HEK293 (cell line): Measurements from ENCODE around the gene MDP1.
A peak's percentile ranks its signal among the peaks of the same experiment; 100 is the strongest.

Experiments
- CTCF ChIA-PET: fragments of 350-600 bp; formaldehyde crosslinking; extraction: SDS; loops from one replicate; lab custom pipeline; 2021; ENCODE audit warnings: antibody characterized with exemption; lab: Yijun Ruan, JAX
- POLR2A ChIA-PET: fragments of 300-600 bp; formaldehyde crosslinking; extraction: SDS; loops from one replicate; lab custom pipeline; 2020; ENCODE audit warnings: antibody characterized with exemption, inconsistent platforms; lab: Yijun Ruan, JAX
- H3K27ac ChIP-seq: fragments of 200-500 bp; sonication (Bioruptor generic); 2 replicates; pipeline ENCODE4 v1.5.1; 2014; ENCODE audit warnings: low read depth, low read length, control low read depth, inconsistent platforms; ENCODE audit errors: extremely low read depth
- H3K36me3 ChIP-seq, 2 experiments: fragments of 200-500 bp in 1 of 2; sonication (Bioruptor generic) in 1 of 2; 1 replicate in 1 of 2; 2 replicates in 1 of 2; pipeline ENCODE4 v1.5.1; 2014 to 2017; ENCODE audit warnings: inconsistent platforms in 2 of 2, low read length in 2 of 2; ENCODE audit not compliant: control insufficient read depth in 2 of 2, insufficient read depth in 1 of 2
- H3K4me1 ChIP-seq: fragments of 200-500 bp; sonication (Bioruptor generic); 2 replicates; pipeline ENCODE4 v1.5.1; 2014; ENCODE audit warnings: mild to moderate bottlenecking, low read length, inconsistent platforms; ENCODE audit not compliant: control insufficient read depth, insufficient read depth
- H3K4me3 ChIP-seq: 2 replicates; pipeline ENCODE4 v1.5.1; 2011; ENCODE audit warnings: low read depth, mild to moderate bottlenecking, control low read depth, low read length, moderate library complexity
- H3K9me3 ChIP-seq: fragments of 200-500 bp; sonication (Bioruptor generic); 2 replicates; pipeline ENCODE4 v1.5.1; 2014; ENCODE audit warnings: low read depth, low read length, inconsistent platforms; ENCODE audit not compliant: control insufficient read depth, insufficient read depth
- BCL11B ChIP-seq: fragments of 450-650 bp; formaldehyde crosslinking; IDR thresholded peaks from 2 replicates; pipeline ENCODE4 v1.5.1; 2016; ENCODE audit warnings: low read depth, missing biosample characterization, missing genetic modification characterization
- GFI1B ChIP-seq: fragments of 450-650 bp; formaldehyde crosslinking; IDR thresholded peaks from 2 replicates; pipeline ENCODE4 v1.5.1; 2016; ENCODE audit warnings: missing biosample characterization, missing genetic modification characterization
- GLI4 ChIP-seq: fragments of 450-650 bp; formaldehyde crosslinking; IDR thresholded peaks from 2 replicates; pipeline ENCODE4 v1.5.1; 2016; ENCODE audit warnings: missing biosample characterization, missing genetic modification characterization
- IKZF3 ChIP-seq: fragments of 450-650 bp; IDR thresholded peaks from 2 replicates; pipeline ENCODE4 v1.5.0; 2018; ENCODE audit warnings: missing biosample characterization, mild to moderate bottlenecking, missing genetic modification characterization, moderate library complexity
- REPIN1 ChIP-seq: fragments of 450-650 bp; formaldehyde crosslinking; IDR thresholded peaks from 2 replicates; pipeline ENCODE4 v1.5.1; 2017; ENCODE audit warnings: missing biosample characterization, missing genetic modification characterization, low read depth
- SCRT2 ChIP-seq: fragments of 450-650 bp; formaldehyde crosslinking; IDR thresholded peaks from 2 replicates; pipeline ENCODE4 v1.5.1; 2016; ENCODE audit warnings: missing biosample characterization, missing genetic modification characterization
- SP2 ChIP-seq: fragments of 450-650 bp; formaldehyde crosslinking; IDR thresholded peaks from 2 replicates; pipeline ENCODE4 v1.5.1; 2016; ENCODE audit warnings: missing biosample characterization, missing genetic modification characterization
- TCF7L2 ChIP-seq: IDR thresholded peaks from 2 replicates; pipeline ENCODE4 v1.6.1; 2011; ENCODE audit warnings: low read depth, mild to moderate bottlenecking, inconsistent platforms, low read length, moderate library complexity, borderline replicate concordance
- ZBTB17 ChIP-seq: fragments of 450-650 bp; formaldehyde crosslinking; IDR thresholded peaks from 2 replicates; pipeline ENCODE4 v1.5.1; 2016; ENCODE audit warnings: missing biosample characterization, missing genetic modification characterization
- ZIC2 ChIP-seq: fragments of 450-650 bp; formaldehyde crosslinking; IDR thresholded peaks from 2 replicates; pipeline ENCODE4 v1.5.1; 2016; ENCODE audit warnings: missing biosample characterization, missing genetic modification characterization
- ZNF138 ChIP-seq: fragments of 450-650 bp; formaldehyde crosslinking; IDR thresholded peaks from 2 replicates; pipeline ENCODE4 v1.5.1; 2016; ENCODE audit warnings: missing biosample characterization, missing genetic modification characterization, borderline replicate concordance
- ZNF175 ChIP-seq: fragments of 450-650 bp; formaldehyde crosslinking; IDR thresholded peaks from 2 replicates; pipeline ENCODE4 v1.5.1; 2016; ENCODE audit warnings: missing biosample characterization, missing genetic modification characterization
- ZNF221 ChIP-seq: fragments of 450-650 bp; formaldehyde crosslinking; IDR thresholded peaks from 2 replicates; pipeline ENCODE4 v1.5.1; 2017; ENCODE audit warnings: missing biosample characterization, missing genetic modification characterization, borderline replicate concordance
- ZNF433 ChIP-seq: fragments of 450-650 bp; formaldehyde crosslinking; IDR thresholded peaks from 2 replicates; pipeline ENCODE4 v1.5.1; 2016; ENCODE audit warnings: missing biosample characterization, missing genetic modification characterization, low read depth
- ZNF660 ChIP-seq: fragments of 450-650 bp; IDR thresholded peaks from 2 replicates; pipeline ENCODE4 v1.5.1; 2018; ENCODE audit warnings: missing biosample characterization, mild to moderate bottlenecking, missing genetic modification characterization
- ZNF791 ChIP-seq: fragments of 450-650 bp; formaldehyde crosslinking; IDR thresholded peaks from 2 replicates; pipeline ENCODE4 v1.5.1; 2016; ENCODE audit warnings: missing biosample characterization, missing genetic modification characterization
- TF ChIP-seq, protein P1 (sequence below): fragments of 450-650 bp; formaldehyde crosslinking; IDR thresholded peaks from 2 replicates; pipeline ENCODE4 v1.5.1; 2017; ENCODE audit warnings: missing biosample characterization, missing genetic modification characterization
- TF ChIP-seq, protein P2 (sequence below): fragments of 450-650 bp; formaldehyde crosslinking; conservative IDR thresholded peaks from 2 replicates; pipeline ENCODE4 v1.5.1; 2016; ENCODE audit warnings: low read depth, missing biosample characterization, missing genetic modification characterization
- TF ChIP-seq, protein P3 (sequence below): fragments of 450-650 bp; formaldehyde crosslinking; IDR thresholded peaks from 2 replicates; pipeline ENCODE4 v1.5.1; 2016; ENCODE audit warnings: missing biosample characterization, missing genetic modification characterization

Gene MDP1

DNA sequence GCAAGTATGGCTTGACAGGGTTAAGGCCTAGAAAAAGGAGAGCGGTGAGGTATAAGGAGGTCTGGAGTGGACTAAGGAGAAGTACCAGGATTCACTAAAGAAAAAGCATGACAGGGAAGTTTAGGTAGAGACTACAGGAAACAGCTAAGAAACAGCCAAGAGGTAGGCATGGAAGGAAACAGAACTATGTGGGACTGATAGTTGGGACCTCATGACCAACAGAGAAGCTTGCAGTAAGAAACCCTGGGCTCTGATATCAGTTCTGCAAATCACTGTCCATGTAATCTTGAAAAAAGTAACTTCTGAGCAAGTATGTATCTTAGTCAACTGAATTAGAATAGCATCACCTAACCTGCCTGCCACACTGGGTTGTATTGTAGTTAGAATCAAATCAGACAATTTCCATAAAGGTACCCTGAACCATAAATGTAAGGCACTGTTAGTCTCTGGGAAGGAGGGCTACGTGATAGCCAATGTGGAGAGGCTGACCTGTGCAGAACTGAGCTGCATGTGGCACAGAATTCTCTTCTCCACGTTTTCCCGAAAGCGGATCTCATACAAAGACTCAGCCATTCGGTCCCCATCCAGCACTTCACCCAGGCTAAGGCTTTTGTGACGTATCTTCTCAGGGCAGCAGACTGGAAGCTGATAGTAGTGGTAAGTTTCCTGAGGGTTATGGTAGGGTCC, 21.5 kb downstream of the MDP1 start:
- Histone ChIP-seq H3K4me1 (peaks cover 4% of the 10 kb centered on the region; the same call in 1 of the 2 replicates), H3K36me3 (peaks cover 6 to 53% of the 10 kb centered on the region in 2 experiments), H3K4me3 (peak overlapping the region; percentile 89; the same call in 1 of the 2 replicates), H3K27ac (peak overlapping the region; percentile 97), H3K9me3 (no peaks in the 10 kb centered on the region)
- TF ChIP-seq, protein P1, sequence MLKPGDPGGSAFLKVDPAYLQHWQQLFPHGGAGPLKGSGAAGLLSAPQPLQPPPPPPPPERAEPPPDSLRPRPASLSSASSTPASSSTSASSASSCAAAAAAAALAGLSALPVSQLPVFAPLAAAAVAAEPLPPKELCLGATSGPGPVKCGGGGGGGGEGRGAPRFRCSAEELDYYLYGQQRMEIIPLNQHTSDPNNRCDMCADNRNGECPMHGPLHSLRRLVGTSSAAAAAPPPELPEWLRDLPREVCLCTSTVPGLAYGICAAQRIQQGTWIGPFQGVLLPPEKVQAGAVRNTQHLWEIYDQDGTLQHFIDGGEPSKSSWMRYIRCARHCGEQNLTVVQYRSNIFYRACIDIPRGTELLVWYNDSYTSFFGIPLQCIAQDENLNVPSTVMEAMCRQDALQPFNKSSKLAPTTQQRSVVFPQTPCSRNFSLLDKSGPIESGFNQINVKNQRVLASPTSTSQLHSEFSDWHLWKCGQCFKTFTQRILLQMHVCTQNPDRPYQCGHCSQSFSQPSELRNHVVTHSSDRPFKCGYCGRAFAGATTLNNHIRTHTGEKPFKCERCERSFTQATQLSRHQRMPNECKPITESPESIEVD (tag by site-specific recombination): no peak
- TF ChIP-seq ZNF221 (no peak), GFI1B (tag by site-specific recombination) (no peak), REPIN1 (no peak), SCRT2 (tag by site-specific recombination) (no peak), ZNF433 (tag by site-specific recombination) (no peak), GLI4 (tag by site-specific recombination) (no peak), TCF7L2 (no peak), ZNF791 (tag by site-specific recombination) (no peak), ZNF175 (no peak), ZIC2 (tag by site-specific recombination) (no peak), BCL11B (tag by site-specific recombination) (no peak), ZBTB17 (tag by site-specific recombination) (no peak), SP2 (tag by site-specific recombination) (no peak), IKZF3 (no peak)
- TF ChIP-seq, protein P2, sequence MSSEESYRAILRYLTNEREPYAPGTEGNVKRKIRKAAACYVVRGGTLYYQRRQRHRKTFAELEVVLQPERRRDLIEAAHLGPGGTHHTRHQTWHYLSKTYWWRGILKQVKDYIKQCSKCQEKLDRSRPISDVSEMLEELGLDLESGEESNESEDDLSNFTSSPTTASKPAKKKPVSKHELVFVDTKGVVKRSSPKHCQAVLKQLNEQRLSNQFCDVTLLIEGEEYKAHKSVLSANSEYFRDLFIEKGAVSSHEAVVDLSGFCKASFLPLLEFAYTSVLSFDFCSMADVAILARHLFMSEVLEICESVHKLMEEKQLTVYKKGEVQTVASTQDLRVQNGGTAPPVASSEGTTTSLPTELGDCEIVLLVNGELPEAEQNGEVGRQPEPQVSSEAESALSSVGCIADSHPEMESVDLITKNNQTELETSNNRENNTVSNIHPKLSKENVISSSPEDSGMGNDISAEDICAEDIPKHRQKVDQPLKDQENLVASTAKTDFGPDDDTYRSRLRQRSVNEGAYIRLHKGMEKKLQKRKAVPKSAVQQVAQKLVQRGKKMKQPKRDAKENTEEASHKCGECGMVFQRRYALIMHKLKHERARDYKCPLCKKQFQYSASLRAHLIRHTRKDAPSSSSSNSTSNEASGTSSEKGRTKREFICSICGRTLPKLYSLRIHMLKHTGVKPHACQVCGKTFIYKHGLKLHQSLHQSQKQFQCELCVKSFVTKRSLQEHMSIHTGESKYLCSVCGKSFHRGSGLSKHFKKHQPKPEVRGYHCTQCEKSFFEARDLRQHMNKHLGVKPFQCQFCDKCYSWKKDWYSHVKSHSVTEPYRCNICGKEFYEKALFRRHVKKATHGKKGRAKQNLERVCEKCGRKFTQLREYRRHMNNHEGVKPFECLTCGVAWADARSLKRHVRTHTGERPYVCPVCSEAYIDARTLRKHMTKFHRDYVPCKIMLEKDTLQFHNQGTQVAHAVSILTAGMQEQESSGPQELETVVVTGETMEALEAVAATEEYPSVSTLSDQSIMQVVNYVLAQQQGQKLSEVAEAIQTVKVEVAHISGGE (tag by site-specific recombination): no peak
- ChIA-PET CTCF (interaction anchor here (0.6 to 2.4 kb wide), 2 partner anchors 34 to 49 kb away, joined by 3 to 10 read pairs; partner anchors contain the start of gene IRF9), POLR2A (interaction anchor here (0.9 to 4.1 kb wide), 7 partner anchors 19 to 100 kb away, joined by 5 to 43 read pairs (median 9); partner anchors contain the start of genes CHMP4A, IRF9, MDP1 and PCK2)

DNA sequence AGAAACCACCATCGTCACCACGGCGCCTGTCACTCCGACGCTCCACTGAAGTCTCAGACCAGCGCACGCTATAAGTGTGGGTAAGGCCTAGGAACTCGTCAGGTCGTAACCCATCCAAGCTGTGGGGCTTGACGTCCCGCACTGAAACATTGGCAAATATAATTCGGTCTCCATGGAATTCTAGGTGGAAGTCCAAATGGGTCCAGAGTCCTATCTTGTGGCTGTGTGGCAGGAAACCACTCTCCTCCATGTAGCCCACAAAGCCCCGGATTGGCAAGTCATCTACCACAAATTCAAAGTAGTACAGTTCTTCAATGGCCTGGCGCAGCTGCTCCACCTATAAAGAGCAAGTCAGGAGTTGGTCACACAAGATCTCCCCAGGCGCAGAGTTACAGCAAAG, 22.9 kb downstream of the MDP1 start:
- Histone ChIP-seq H3K9me3 (no peaks in the 10 kb centered on the region), H3K27ac (no peak overlapping the region), H3K4me1 (peaks cover 6% of the 10 kb centered on the region; the same call in 1 of the 2 replicates), H3K4me3 (no peak overlapping the region), H3K36me3 (peaks cover 6 to 43% of the 10 kb centered on the region in 2 experiments)
- TF ChIP-seq ZNF660 (tag by site-specific recombination) (no peak), ZNF138 (tag by site-specific recombination) (no peak)
- TF ChIP-seq, protein P3, sequence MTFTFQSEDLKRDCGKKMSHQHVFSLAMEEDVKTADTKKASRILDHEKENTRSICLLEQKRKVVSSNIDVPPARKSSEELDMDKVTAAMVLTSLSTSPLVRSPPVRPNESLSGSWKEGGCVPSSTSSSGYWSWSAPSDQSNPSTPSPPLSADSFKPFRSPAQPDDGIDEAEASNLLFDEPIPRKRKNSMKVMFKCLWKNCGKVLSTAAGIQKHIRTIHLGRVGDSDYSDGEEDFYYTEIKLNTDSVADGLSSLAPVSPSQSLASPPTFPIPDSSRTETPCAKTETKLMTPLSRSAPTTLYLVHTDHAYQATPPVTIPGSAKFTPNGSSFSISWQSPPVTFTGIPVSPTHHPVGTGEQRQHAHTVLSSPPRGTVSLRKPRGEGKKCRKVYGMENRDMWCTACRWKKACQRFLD (tag by site-specific recombination): no peak
- POLR2A ChIA-PET: no interaction called here
- CTCF ChIA-PET: no interaction called here
